GM21381 (cell line): Measurements from ENCODE around the gene OGDH.

Experiments
- ATAC-seq: cut with Tn5 transposase; IDR thresholded peaks from one replicate; pipeline ENCODE4 v1.9.1; 2021; ENCODE audit warnings: mild to moderate bottlenecking, moderate library complexity; ENCODE audit not compliant: unreplicated experiment

Gene OGDH

GRCh38 chr7:44733708-44734481 lies 127.5 kb downstream of the OGDH start:
- no peak for ATAC-seq

- ATAC-seq = peak; percentile 55
These were observed 129.2 kb downstream of the OGDH start for GRCh38 chr7:44735403-44736165.

- ATAC-seq = no peak
These were observed 130.5 kb downstream of the OGDH start for GRCh38 chr7:44736896-44737295.

- ATAC-seq = no peak
These were observed 131.8 kb downstream of the OGDH start for GRCh38 chr7:44738051-44738723.

GRCh38 chr7:44738876-44739665 lies 132.6 kb downstream of the OGDH start:
- no peak for ATAC-seq

- no peak for ATAC-seq
These were observed 133.6 kb downstream of the OGDH start for GRCh38 chr7:44740055-44740454.

GRCh38 chr7:44743750-44744149 lies 137.3 kb downstream of the OGDH start:
- no peak for ATAC-seq

- peak; percentile 73 for ATAC-seq
These were observed 141.9 kb downstream of the OGDH start, which contains the start of gene ZMIZ2 for GRCh38 chr7:44748045-44748947. ZMIZ2 (plus strand) TSS chr7:44748847; CDS start chr7:44756250, 7,403 bp downstream.

GRCh38 chr7:44748948-44749731 lies 142.7 kb downstream of the OGDH start:
- ATAC-seq = peak; percentile 10

- no peak for ATAC-seq
These were observed 143.6 kb downstream of the OGDH start for GRCh38 chr7:44749992-44750391.

GRCh38 chr7:44750424-44750823 lies 144.0 kb downstream of the OGDH start:
- ATAC-seq = no peak

GRCh38 chr7:44750921-44751571 lies 144.6 kb downstream of the OGDH start:
- peak; percentile 52 for ATAC-seq

GRCh38 chr7:44752822-44753221 lies 146.4 kb downstream of the OGDH start:
- no peak for ATAC-seq

GRCh38 chr7:44754802-44755697 lies 148.6 kb downstream of the OGDH start:
- ATAC-seq = no peak

GRCh38 chr7:44755698-44756627 lies 149.5 kb downstream of the OGDH start:
- ATAC-seq = no peak

GRCh38 chr7:44756904-44757303 lies 150.5 kb downstream of the OGDH start:
- ATAC-seq = no peak
